ENCODE results near the gene PPP6R1.

- TF ChIP-seq CTCF (IDR thresholded peaks at IDR 0.05) (no peak), POLR2A (IDR thresholded peaks at IDR 0.05) (no peak), POLR2AphosphoS5 (IDR thresholded peaks at IDR 0.05) (no peak), EP300 (IDR thresholded peaks at IDR 0.05) (no peak)
Measured at GRCh38 chr19:55224038-55224665, 34.7 kb downstream of the PPP6R1 start.

All from stomach (tissue), 4 donors.